Activated T-helper 1 cell treated with anti-CD3 and anti-CD28 coated beads, Interleukin-2, amount 50 U/mL, for 16 hours (primary cell): ENCODE measurements around the gene CKAP5.
"Not testable (repeated sequence)": the region's sequence is repeated elsewhere in the genome, so short reads cannot be mapped to it uniquely, and the experiment has no call there.

ENCODE experiments used
- DNase-seq, 2 donors: peaks; one replicate each; pipeline ENCODE4 v3.0.0-alpha.2; 2020; ENCODE audit warnings: low read depth in 1 of 2, low spot score in 1 of 2

CKAP5 gene

DNA sequence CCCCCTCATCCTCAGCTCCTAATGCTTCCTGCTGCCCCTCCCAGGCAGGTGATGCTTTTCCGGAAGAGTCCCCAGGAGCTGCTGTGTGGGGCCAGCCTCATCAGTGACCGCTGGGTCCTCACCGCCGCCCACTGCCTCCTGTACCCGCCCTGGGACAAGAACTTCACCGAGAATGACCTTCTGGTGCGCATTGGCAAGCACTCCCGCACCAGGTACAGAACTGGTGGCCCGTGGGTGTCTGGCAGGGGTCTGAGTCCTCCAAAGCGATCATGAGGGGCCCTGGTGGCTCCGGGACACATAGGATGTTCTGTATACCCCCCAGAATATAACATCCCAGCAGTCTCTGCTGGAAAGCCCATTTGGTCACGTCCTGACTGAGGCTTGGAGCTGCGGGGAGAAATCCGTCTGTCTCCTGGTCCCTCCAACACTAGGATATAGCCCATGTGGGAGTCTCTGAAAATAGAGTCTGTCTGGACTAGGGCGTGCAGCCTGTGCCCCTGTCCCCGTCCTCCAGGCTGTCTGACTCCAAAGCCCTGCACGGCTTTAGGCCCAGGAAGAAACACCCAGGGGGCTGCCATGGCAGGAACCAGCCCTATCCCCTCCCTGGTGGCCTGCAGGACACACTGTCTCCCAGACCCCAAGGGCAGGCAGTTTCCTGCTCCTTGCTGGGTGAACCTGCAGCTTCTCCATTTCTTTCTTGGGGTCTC lies 118.0 kb downstream of the CKAP5 start:
- DNase-seq, result no peak

DNA sequence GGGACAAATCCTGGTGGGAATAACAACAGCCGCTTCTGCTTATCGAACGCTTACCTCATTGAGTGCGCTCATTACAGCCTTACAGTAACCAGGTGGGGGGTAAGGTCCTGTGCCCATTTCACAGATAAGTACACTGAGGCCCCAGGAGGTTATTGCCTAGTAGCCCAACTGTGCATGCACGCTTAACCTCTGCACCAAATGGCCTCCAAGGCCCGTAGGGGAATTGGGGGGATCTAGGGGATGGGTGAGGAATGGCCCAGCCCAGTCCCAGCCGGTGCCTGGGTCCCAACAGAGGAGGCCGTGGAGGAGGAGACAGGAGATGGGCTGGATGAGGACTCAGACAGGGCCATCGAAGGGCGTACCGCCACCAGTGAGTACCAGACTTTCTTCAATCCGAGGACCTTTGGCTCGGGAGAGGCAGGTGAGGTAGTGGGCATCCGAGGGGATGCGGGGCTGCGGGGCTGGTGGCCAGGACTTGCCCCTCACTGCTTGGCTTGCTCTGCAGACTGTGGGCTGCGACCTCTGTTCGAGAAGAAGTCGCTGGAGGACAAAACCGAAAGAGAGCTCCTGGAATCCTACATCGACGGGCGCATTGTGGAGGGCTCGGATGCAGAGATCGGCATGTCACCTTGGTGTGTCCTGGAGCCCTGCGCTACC lies 119.7 kb downstream of the CKAP5 start:
- DNase-seq, result no peak

DNA sequence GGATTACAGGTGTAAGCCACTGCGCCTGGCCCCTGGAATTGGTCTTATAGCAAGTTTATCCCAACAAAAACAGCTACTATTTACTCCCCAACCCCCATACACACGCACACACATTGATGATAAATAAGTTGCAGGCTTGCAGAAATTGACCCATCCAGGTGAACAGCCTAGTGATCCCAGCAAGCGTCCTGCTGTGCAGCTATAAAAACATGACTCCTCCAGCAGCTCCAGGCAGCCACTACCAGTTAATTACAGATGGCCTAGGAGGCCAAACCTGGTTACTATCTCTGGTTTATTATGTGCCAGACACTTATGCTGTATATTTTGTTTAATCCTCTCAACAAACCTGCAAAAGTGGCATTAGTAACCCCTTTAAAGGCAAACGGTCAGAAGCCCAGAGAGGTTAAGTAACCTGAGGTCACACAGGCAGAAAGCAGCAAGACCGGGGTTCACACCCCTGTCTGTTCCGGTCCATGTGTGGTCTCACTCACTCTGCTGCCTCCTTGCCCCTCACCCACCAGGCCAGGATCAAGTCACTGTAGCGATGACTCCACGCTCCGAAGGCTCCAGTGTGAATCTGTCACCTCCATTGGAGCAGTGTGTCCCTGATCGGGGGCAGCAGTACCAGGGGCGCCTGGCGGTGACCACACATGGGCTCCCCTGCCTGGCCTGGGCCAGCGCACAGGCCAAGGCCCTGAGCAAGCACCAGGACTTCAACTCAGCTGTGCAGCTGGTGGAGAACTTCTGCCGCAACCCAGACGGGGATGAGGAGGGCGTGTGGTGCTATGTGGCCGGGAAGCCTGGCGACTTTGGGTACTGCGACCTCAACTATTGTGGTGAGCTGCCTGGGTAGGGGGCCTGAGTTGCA lies 120.5 kb downstream of the CKAP5 start:
- DNase-seq, result no peak

DNA sequence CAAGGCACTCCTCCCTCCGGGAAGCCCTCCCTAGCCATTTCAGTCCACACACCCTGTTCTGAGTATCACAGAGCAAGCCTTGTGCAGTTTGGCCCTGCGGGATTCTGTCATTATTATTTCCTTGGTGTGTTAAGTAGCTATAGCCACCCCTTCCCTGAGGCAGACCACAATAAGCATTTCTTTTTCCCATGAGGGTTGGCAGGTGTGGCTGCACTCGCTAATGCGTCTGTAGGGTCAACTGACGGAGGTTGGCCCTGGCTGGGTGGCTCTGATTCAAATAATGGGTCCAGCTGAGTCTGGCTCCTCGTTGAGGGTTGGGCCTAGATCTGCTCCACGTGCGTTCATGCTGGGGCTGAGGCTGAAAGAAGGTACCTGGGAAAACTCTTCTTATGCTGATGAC lies 122.0 kb downstream of the CKAP5 start:
- no peak for DNase-seq

DNA sequence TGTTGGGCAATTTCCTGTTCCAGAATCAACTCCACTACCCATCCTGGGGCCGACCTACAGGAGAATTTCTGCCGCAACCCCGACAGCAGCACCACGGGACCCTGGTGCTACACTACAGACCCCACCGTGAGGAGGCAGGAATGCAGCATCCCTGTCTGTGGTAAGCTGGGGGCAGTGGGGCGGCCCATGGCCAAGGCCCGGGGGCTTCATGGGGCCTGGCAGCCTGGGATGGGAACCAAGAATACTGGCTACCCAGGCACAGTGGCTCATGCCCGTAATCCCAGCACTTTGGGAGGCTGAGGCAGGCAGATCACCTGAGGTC lies 122.8 kb downstream of the CKAP5 start:
- no peak for DNase-seq

DNA sequence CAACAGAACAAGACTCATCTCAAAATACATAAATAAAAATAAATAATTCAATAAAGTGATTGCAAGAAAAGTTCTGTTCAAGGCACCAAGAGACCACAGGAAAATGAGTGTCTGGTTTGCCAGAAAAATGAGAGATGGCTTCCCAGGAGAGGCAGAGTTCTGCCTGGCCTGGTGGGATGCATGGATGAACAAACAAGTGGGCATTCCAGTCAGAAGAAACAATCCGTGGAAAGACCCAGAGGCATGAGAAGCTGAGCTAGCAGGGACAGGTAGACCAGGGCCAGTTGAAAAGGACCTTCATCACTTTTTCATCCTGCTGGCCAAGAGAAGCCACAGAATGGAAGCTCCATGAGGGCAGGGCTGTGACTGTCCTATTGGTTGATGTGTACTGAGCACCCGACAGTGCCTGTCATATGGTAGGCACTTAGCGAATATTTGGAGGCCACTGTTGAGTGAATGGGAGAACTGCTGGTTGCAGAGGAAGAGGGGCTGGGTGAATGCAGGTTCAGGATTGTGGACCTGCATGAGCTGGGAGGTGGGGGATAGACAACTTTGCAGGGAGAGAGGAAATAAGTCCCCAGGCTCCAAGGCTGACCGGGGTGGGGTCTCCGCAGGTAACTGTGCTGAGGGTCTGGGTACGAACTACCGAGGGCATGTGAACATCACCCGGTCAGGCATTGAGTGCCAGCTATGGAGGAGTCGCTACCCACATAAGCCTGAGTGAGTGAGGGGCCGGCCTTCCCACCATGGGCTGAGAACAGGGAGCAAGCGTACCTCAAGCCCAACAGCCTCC lies 123.3 kb downstream of the CKAP5 start:
- no peak for DNase-seq

DNA sequence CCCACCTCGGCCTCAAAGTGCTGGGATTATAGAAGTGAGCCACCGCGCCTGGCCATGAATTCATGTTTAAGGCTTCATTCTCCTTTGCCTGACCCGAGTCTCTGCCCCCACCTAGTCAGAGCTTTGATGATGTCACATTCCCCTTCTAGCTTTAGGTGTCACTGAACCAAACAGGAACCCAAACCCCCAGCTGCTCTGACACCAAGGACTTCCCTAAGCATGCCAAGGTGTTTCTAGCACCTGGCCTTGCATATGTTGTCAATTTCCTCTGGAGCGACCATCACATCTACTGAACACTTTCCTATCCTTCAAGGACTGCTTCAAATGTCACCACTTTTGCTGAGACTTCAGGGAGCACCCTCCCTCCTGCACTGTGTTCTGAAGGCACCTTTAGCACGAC lies 124.8 kb downstream of the CKAP5 start:
- DNase-seq, result no peak

DNA sequence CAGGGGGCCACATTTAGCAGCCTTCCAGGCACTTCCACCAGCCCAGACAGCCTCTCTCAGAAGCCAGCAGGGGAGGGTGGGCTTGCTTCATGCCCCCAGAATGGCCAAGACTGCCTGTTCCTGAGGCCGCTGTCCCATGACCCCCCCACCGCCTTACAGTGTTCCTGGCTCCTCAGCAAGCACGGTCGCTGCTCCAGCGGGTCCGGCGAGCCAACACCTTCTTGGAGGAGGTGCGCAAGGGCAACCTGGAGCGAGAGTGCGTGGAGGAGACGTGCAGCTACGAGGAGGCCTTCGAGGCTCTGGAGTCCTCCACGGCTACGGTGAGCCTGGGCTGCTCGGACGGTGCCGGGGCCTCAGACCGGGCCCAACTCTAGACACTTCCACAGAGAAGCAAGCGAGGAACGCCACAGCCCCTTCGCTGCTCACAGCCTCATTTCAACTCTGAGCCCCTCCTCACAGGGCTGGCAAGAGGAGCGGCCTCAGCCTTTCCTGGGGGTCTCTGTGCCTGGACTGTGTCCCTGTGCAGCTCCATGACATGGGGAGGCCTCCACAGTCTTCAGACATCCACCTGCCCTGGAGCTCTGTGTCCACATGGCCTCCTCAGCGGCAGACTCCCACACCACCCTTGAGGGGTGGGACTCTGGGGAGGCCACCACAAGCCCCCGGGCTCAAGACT lies 126.4 kb downstream of the CKAP5 start:
- DNase-seq, result no peak

DNA sequence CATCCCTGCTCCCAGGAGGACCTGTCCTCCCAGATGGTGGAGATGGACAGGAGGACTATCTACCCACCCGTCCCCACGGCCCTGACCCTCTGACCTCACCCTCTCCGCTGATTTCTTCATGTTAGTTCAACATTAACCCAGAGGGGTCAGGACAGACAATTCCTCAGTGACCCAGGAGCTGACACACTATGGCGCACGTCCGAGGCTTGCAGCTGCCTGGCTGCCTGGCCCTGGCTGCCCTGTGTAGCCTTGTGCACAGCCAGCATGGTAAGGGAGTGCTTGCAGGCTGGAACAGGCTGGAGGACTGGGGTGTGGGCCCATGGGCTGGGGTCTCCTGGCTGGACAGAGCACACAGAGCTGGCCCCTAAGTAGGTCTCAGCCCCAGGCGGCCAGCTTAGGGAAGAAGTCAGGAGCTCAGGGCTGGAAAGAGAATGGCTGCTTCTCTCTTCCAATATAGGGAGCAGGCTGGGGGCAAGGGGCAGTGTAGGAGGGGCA lies 127.0 kb downstream of the CKAP5 start, which contains the start of gene F2:
Gene F2 (plus strand): TSS at position 166 of the 495 bp plus-strand sequence. CDS start 23 bp downstream, at position 189.
- no peak for DNase-seq

DNA sequence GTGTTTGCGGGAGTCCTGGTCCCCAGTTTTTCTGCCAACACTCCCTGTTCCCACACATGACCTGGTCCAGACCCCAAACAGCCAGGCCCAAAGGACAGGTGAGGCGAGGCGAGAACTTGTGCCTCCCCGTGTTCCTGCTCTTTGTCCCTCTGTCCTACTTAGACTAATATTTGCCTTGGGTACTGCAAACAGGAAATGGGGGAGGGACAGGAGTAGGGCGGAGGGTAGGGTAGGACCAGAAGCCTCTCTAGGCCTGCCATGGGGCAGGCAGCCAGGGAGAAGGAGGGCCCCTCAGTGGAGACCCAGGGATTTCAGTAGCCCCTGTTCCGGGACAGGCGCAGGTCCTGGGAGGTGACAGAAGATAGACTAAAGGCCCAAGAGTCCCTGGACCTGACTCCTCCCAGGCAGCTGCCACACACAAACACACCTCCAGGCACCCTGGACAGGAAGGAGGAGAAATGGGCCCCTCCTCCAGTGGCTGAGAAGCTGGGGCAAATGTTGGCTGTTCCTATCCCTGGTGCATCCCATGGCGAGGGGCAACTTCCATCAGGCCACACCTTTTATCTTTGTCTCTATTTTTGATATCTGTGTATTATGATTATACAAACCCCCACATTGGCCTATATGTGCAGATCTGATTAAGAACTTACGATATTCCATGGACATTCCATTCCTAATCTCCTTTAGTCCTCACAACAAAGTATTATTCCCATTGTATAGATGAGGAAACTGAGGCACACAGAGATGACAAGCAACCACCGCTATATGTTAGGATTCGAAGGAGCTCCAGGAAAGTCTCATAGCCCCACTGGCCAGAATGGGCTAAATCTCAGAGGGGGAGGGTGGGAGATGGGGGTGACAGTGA lies 127.7 kb downstream of the CKAP5 start:
- DNase-seq, result no peak

DNA sequence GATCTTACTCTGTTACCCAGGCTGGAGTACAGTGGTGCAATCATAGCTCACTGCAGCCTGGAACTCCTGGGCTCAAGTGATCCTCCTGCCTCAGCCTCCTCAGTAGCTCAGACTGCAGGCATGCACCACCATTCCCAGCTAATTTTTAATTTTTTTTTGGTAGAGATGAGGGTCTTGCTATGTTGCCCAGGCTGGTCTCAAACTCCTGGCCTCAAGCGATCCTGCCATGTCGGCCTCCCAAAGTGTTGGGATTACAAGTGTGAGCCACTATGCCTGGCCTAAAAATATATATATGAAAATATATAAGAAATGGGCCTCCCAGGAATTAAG lies 128.3 kb downstream of the CKAP5 start:
- not testable (repeated sequence) for DNase-seq

DNA sequence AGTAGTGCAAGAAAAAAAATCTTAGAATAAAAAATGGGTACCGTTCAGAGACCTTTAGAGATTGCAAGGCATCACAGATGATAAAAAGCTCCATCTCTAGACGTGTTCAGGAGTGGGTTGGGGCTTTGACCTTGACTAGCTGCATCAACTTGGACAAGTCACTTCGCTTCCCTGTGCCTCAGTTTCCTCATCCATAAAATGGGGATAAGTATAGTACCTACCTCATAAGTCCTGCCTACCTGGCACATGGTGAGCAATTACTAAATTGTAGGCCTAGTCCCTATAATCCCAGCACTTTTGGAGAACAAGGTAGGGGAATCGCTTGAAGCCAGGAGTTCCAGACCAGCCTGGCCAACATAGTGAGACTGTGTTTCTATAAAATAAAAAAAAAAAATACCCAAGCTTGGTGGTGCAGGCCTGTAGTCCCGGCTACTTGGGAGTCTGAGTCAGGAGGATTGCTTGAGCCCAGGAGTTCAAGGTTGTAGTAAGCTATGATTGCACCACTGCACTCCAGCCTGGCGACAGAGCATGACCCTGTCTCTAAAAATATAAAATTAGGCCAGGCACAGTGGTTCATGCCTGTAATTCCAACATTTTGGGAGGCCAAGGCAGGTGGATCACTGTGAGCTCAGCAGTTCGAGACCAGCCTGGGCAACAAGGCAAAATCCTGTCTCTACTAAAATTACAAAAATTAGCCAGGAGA lies 133.1 kb downstream of the CKAP5 start:
- no peak for DNase-seq

DNA sequence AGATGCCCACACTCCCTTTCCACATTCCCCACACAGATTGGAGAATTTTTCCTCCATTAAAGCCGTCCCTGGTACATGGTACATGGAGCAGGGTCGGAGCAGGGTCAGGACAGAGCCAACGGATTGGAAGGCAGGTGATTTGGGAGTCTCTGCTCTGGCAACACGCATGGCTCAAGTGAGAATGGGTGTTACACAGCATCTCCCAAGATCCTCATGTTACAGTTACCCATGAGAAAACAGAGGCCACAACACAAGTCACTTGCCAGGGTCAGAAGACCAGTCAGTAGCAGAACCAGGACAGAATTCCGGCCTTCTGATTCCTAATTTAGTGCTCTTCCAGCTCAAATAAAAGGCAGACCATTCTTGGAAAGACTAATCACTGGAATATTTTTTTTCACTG lies 134.8 kb downstream of the CKAP5 start:
- no peak for DNase-seq

DNA sequence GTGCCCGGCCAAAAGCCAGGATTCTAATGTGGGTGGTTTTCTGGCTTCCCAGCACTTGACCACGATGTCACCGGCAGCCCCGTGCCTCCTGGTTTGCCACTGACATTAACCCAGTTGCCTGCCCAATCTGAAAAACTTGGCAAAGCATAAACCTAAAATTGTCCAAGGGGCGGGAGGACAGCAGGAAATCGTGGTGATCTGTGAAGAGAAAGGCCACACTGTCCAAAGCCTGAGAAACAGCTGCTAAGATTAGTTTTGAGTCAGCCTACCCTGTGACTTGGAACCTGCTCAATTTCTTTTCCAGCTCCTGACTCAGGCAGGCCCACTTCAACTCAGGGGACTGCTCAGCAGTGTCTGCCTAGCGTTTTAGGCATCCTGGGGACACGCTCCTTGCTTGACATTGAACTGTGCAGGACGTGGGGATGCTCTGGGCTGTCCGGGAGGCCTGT lies 135.2 kb downstream of the CKAP5 start:
- no peak for DNase-seq

DNA sequence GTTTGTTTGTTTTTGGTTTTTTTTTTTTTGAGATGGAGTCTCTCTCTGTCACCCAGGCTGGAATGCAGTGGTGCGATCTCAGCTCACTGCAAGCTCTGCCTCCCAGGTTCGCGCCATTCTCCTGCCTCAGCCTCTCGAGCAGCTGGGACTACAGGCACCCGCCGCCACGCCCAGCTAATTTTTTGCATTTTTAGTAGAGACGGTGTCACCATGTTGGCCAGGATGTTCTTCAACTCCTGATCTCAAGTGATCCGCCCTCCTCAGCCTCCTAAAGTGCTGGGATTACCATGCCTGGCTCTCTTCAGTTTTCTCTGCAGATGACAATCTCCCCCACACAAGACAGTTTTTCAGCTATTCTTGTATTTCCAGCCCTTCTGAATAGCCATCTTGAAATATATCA lies 136.7 kb downstream of the CKAP5 start:
- DNase-seq, result not testable (repeated sequence)

DNA sequence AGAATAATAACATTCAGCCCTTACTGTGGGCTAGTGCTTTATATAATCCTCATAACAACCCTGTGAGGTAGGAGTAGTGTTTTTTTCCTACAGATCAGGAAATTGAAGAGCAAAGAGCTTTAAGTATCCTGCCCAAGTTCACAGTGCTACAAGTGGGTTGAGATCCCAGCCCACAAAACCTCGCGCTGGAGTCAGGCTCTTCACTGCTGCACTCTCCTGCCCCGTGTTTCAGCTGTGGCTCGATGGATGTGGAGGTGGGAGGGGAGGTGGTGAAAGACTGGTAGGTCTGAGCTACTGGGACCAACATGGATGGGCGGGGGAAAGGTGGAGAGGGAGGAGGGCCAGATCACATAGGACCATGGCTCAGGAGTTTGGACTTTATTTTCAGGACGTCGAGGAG lies 139.2 kb downstream of the CKAP5 start:
- DNase-seq, result no peak

DNA sequence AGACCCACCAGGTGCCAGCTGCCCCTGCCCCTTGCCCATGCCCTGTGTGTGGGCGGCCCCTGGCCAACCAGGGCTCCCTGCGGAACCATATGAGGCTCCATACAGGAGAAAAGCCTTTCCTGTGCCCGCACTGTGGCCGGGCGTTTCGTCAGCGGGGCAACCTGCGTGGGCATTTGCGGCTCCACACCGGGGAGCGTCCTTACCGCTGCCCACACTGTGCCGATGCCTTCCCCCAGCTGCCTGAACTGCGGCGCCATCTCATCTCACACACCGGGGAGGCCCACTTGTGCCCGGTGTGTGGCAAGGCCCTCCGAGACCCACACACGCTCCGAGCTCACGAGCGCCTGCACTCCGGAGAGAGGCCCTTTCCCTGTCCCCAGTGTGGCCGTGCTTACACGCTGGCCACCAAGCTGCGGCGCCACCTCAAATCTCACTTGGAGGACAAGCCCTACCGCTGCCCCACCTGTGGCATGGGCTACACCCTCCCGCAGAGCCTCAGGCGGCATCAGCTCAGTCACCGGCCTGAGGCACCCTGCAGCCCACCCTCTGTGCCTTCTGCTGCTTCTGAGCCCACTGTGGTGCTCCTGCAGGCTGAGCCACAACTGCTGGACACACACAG lies 140.9 kb downstream of the CKAP5 start:
- no peak for DNase-seq

DNA sequence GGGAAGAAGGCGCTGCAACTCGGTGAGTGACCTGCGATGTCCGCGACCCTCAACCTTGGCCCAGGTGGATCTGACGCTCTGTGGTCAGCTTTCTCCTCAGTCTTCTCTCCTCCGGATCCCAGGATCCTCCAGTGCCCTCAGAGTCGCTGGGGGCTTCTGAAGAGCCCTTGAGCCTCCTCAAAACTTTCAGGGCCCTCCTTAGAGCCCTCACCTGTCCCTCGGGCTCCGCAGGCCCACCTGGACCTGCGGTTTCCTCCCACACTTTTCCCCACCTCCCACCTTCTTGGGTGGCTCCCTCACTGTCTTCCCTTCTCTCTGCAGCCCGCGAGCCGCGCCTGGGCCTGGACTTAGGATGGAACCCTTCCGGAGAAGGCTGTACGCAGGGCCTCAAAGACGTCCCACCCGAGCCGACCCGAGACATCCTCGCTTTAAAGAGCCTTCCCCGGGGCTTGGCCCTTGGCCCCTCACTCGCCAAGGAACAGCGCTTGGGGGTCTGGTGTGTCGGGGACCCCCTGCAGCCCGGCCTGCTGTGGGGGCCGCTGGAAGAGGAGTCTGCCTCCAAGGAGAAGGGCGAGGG lies 144.9 kb downstream of the CKAP5 start:
- DNase-seq, result no peak
